ENCODE results near the gene DGKD. TPM values are rescaled to one million over a fixed set of nuclear protein-coding genes. Genes with fewer than 3 reads are reported as not detected.

The DGKD gene
- total RNA-seq, 2 experiments from 2014 or later: 63.2 to 76.0 TPM

DNA sequence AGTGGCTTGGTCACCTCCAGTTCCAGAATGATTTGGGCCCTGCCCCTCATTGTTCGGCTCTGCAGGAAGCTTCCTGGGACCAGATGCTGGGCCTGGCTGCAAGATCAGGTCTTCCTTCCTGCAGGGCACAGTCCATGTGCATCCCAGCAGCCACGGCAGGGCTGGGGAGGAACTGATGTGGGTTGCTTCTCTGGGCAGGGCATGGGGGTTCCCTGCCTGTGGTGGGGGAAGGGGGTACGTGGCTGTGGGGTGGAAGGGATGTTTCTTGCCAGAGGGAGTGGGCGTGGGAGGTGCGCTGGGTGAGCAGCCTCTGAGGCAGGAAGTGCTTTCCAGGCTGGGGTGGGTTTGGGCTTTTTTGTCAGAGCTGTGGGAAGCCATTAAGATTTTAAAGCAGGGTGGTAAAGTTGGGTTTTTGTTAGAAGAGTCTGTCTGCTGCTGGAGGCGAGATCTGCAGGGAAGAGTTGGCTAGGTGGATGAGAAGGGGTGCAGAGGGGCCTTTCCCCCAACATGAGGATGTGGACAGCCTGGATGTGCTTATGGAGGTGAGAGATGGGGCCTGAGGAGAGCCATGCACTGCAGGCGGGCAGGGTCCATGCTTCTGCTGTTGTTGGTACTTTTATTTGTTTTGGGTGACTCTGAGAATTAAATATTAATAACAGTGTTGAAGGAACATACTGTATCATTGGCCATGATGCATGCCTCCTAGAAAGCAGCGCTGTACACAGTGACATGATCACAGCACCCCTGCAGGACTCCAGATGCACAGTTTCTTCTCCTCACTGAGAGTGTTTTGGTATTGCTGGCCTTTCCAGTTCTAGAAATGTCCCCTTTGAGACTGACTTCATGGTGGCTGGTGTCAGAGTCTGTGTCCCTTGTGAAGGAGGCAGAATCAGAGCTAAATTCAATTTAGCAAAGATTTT is 45.3 kb downstream of the DGKD start:
- Mint-ChIP-seq H3K27ac (peak overlapping the region; percentile 82), H3K36me3 (peaks cover 51% of the 10 kb centered on the region), H3K4me3 (peak overlapping the region; percentile 57), H3K4me1 (peaks cover 60% of the 10 kb centered on the region), H3K27me3 (no peaks in the 10 kb centered on the region), H3K9me3 (no peaks in the 10 kb centered on the region)
- peak; percentile 68 for DNase-seq

DNA sequence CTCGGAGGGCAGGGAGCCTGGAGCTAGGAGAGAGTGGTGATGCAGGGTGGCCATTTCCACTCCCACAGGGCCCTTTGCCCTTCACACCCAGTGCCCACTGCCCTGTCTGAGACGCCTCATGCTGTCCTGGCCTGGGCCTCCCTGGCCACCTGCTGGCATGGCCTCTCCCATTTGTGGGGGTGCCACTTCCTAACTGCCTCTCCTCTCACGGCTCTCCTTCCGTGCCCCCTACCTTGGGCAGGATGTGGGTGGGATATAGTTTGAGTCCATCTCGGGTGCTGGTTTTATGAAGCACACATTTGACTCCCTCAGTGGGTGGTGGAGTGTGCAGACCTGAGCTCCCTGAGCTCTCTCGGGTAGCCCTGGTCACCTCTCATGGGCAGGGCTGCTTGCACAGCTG is 46.0 kb downstream of the DGKD start:
- Mint-ChIP-seq H3K4me1 (peaks cover 61% of the 10 kb centered on the region), H3K4me3 (peak overlapping the region; percentile 66), H3K27me3 (no peaks in the 10 kb centered on the region), H3K27ac (peak overlapping the region; percentile 82), H3K9me3 (no peaks in the 10 kb centered on the region), H3K36me3 (peaks cover 47% of the 10 kb centered on the region)
- DNase-seq: no peak

DNA sequence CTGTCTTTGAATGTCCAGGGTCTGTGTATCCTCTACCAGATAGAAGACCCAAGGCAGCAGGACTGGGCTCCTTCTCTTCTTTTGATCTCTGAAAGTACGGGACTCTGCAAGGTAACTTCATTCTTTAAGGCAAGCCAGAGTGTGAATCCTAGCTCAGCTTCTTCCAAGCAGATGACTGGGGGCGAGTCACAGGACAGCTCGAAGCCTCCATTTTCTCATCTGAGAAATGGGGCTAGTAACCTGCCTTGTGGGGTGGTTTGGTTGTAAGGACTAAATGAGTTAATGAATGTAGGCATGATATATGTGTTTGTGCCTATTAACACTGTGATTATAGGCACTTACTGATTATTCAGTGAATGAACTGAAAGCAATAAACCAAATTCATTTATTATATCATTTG is 46.7 kb downstream of the DGKD start:
- no peaks in the 10 kb centered on the region for H3K27me3 Mint-ChIP-seq
- no peaks in the 10 kb centered on the region for H3K9me3 Mint-ChIP-seq
- peaks cover 43% of the 10 kb centered on the region for H3K36me3 Mint-ChIP-seq
- no peak for DNase-seq
- peak overlapping the region; percentile 66 for H3K4me3 Mint-ChIP-seq
- peaks cover 60% of the 10 kb centered on the region for H3K4me1 Mint-ChIP-seq
- H3K27ac Mint-ChIP-seq: peak overlapping the region; percentile 82

DNA sequence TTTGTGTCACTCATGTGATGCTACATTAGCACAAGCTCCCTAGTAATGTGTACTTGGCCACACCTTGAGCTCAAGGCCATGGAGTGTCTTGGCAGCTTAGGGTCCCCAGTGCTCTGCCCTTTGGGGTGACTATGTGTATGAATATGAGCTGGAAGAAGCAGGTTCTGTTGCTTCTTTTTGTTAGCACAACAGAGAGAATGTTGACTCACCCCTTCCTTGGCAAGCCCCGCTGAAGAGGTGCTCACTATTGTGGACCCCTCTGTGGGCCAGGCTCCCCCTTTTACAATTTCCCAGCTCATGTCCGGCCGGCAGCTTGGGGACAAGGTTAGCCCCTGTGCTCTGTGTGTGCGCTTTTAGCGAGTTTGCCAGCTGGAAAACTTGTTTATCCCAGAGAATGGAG is 48.1 kb downstream of the DGKD start:
- peaks cover 66% of the 10 kb centered on the region for H3K4me1 Mint-ChIP-seq

DNA sequence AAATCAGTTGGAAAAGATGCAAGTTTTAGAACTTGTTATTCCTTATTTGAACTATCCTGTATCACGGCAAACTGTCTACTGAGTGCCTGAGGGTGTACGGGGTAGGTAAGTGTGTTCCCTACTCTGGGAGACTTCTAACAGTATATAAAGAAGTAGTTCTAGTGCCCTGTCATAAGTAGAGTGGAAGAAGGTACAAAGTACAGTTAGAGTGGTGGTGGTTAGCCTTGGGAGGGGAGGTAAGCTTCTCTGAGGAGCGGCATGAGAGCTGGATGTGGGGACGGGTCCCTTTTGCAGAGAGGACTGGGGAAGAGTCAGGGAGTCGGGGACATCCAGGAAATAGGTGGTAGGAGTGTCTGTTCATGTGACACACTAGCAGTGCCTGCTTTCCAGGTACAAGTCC is 48.5 kb downstream of the DGKD start:
- Mint-ChIP-seq H3K27ac (peak overlapping the region; percentile 65), H3K36me3 (peaks cover 32% of the 10 kb centered on the region), H3K27me3 (no peaks in the 10 kb centered on the region), H3K4me3 (no peak overlapping the region), H3K4me1 (peaks cover 63% of the 10 kb centered on the region), H3K9me3 (no peaks in the 10 kb centered on the region)
- DNase-seq: no peak

More for the DNA sequence above, 48.1 kb downstream of the DGKD start:
- H3K9me3 Mint-ChIP-seq: no peaks in the 10 kb centered on the region
- no peak for DNase-seq
- peak overlapping the region; percentile 73 for H3K27ac Mint-ChIP-seq
- H3K27me3 Mint-ChIP-seq: no peaks in the 10 kb centered on the region
- H3K36me3 Mint-ChIP-seq: peaks cover 35% of the 10 kb centered on the region
- H3K4me3 Mint-ChIP-seq: no peak overlapping the region

DNA sequence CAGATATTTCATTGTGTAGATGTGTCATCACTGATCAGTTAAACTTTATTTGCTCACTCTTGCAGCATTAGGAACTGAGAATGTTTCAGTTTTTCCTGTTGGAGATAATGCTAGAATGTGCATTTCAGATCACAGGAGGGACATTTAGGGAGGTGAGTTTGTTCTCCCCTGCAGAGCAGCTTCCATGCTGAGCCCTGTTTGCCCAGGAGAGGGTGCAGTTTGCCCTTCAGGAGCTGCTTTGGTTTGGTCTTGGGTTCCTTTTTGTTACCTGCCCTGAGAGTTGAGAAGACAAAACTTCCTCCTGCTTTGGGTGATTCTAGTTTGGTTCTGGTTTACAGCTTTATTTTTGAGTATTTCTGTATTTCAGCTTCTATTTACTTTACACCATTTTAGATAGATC is 49.9 kb downstream of the DGKD start:
- peak; percentile 53 for DNase-seq
- H3K36me3 Mint-ChIP-seq: peaks cover 30% of the 10 kb centered on the region
- peak overlapping the region; percentile 16 for H3K27ac Mint-ChIP-seq
- no peaks in the 10 kb centered on the region for H3K9me3 Mint-ChIP-seq
- no peak overlapping the region for H3K4me3 Mint-ChIP-seq
- H3K27me3 Mint-ChIP-seq: no peaks in the 10 kb centered on the region
- peaks cover 66% of the 10 kb centered on the region for H3K4me1 Mint-ChIP-seq

DNA sequence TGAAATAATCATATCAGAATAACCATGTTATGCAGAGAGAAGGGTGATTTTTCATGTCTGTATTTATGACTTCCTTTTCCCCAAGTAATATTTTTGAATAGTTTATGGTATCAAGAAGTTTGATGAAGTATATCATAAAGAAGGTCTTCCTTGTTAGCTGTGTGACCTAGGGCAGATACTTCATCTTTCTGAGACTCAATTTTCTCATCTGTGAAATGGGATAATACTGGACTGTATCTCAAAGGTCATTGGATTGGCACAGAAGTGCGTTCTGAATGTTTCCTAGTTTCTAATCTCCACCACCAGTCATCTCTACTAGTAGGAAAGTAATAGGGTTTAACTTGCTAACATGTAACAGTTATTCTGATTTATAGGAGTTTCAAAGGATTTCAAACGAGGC is 52.6 kb downstream of the DGKD start:
- Mint-ChIP-seq H3K27me3 (no peaks in the 10 kb centered on the region), H3K4me1 (peaks cover 65% of the 10 kb centered on the region), H3K9me3 (peaks cover 13% of the 10 kb centered on the region), H3K4me3 (no peak overlapping the region), H3K27ac (peak overlapping the region; percentile 63), H3K36me3 (peaks cover 42% of the 10 kb centered on the region)
- DNase-seq: no peak

DNA sequence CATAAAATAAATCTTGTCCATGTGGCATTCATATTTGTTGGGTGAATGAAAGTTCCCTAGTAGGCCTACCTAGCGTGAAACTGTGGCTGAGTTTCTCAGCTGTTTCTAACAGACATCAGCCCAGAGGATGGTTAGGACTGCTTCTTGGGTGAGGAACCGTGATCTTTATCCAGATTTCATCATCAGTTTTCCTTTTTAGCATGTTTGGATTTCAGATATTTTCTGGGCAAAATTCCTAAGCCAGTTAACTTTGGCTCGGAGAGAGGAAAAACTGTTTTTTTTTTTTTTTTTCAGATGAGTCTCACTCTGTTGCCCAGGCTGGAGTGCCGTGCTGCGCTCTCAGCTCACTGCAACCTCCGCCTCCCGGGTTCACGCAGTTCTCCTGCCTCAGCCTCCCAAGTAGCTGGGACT is 53.5 kb downstream of the DGKD start:
- peaks cover 48% of the 10 kb centered on the region for H3K36me3 Mint-ChIP-seq

DNA sequence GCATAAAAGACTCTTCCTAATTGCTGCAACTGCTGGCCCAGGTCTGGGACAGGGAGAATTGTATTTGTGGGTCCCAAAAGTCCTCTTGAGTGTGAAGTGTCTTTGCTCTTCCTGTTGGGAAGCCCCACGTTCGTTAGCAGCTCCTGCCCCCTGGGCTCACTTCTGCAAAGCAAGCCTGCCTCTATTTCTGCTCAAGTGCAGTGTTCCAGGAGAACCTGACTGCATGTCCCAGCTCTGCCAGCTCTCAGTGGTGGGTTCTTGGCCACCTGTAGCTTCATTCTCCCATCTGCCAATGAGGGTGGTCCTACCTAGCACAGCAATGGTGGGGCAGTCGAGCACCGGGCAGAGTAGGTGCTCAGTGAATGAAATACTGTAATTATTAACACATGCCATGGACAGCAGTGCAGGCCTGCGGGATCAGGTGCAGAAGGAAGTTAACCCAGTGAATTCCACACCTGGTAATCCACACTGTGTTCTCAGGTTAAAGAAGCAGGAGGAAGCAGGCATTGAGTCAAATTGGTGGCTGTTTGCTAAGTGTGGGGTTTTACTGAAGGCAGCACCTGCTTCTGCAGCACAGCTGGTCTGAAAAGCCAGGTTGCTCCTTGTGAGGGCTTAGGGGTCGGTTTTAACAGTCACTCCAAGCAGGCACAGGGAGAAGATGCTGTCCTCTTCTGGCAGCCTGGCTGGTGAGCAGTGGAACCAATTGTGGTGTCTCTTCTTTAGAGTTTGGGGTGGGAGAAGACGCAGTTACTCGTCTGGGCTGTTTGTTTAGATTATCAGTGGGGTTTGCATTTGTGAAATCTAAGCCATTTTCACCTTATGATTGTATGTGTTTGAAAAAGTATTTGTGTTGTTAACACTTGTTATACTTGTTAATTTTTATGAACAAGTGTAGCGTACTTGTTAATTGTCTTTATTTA is 54.3 kb downstream of the DGKD start:
- peak overlapping the region; percentile 81 for H3K27ac Mint-ChIP-seq
- peaks cover 24% of the 10 kb centered on the region for H3K9me3 Mint-ChIP-seq
- H3K4me1 Mint-ChIP-seq: peaks cover 62% of the 10 kb centered on the region
- DNase-seq: no peak
- H3K27me3 Mint-ChIP-seq: no peaks in the 10 kb centered on the region
- peak overlapping the region; percentile 44 for H3K4me3 Mint-ChIP-seq
- H3K36me3 Mint-ChIP-seq: peaks cover 56% of the 10 kb centered on the region

More for the DNA sequence above, 53.5 kb downstream of the DGKD start:
- H3K4me1 Mint-ChIP-seq: peaks cover 59% of the 10 kb centered on the region
- peaks cover 19% of the 10 kb centered on the region for H3K9me3 Mint-ChIP-seq
- H3K27ac Mint-ChIP-seq: no peak overlapping the region
- no peak overlapping the region for H3K4me3 Mint-ChIP-seq
- DNase-seq: no peak
- no peaks in the 10 kb centered on the region for H3K27me3 Mint-ChIP-seq

DNA sequence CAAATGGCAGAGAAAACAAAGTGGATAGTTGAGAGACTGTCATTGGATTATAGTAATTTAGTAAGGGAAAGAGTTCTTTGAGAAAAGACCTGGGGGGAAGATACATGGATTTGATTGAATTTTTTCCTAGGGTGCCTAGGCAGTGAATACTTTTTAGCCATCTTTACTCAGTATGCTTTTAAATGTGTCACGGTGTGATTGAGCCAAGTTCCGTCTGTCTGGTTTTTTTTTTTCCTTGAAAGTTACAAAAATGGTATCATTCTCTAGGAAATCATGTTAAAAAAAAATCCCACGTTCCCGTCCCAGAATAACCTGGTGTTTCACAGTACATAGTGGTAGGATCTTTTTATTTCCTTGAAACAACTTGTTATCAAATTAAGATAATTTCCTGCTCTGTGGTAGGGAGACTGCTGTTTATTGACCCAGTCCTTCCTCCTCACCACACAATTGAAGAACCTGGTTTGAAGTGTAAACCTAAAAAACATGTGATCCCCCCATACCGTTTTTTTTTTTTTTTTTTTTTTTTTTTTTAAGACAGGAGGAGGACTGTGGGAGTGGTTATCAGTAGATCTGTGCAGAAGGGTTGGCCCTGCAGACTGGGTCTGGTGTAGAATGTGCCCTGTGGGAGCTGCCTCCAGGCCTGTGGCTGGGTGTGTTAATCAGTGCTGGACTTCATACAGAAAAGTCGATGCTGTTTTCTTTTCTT is 55.1 kb downstream of the DGKD start:
- peaks cover 64% of the 10 kb centered on the region for H3K4me1 Mint-ChIP-seq
- DNase-seq: no peak
- peak overlapping the region; percentile 44 for H3K4me3 Mint-ChIP-seq

DNA sequence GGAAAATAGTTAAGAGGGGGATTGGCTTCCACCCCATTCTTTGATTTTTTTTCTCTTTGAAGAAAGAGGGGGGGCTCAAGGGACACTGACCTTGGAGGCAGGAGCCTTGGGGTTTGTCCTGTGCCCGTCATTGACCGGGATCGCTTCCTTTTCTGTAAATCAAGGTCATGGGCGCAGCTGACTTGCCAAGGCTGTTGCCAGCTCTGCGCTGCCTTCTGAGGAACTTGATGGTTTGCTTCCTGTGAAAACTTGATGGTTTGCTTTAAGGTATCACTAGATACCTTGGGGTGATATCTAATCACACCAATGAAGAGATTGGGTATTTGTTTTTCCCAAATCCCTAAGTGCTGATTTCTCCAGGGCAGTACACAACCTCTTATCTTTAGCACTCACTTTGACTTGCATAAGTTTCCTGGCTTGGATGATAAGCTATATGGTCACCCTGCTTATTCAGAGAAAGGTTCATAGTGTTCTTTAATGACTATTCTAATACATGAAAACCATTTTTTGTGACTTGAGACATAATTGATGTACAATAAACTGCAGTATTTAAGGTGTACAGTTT is 56.0 kb downstream of the DGKD start:
- H3K27ac Mint-ChIP-seq: peak overlapping the region; percentile 73
- no peak overlapping the region for H3K4me3 Mint-ChIP-seq

More for the DNA sequence above, 55.1 kb downstream of the DGKD start:
- Mint-ChIP-seq H3K27ac (peak overlapping the region; percentile 81), H3K9me3 (peaks cover 24% of the 10 kb centered on the region), H3K36me3 (peaks cover 57% of the 10 kb centered on the region), H3K27me3 (no peaks in the 10 kb centered on the region)

DNA sequence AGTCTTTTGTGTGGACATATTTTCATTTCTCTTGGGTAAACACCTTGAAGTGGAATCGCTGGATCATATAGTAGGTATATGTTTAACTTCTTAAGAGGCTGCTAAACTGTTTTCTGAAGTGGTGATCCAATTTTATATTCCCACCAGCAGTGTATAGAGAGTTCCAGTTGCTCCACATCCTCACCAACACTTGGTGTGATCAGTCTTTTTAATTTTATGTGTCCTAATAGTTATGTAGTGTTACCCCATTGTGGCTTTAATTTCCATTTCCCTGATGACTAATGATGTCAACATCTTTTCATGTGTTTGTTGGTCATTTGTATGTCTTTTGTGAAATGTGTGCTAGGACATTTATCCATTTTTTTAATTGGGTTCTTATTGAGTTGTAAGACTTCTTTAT is 56.9 kb downstream of the DGKD start:
- Mint-ChIP-seq H3K4me1 (peaks cover 72% of the 10 kb centered on the region), H3K9me3 (peaks cover 24% of the 10 kb centered on the region), H3K36me3 (peaks cover 71% of the 10 kb centered on the region), H3K27ac (peak overlapping the region; percentile 64), H3K27me3 (no peaks in the 10 kb centered on the region), H3K4me3 (no peak overlapping the region)
- no peak for DNase-seq

More for the DNA sequence above, 56.0 kb downstream of the DGKD start:
- H3K27me3 Mint-ChIP-seq: no peaks in the 10 kb centered on the region
- peaks cover 62% of the 10 kb centered on the region for H3K36me3 Mint-ChIP-seq
- peaks cover 24% of the 10 kb centered on the region for H3K9me3 Mint-ChIP-seq
- peaks cover 66% of the 10 kb centered on the region for H3K4me1 Mint-ChIP-seq
- DNase-seq: no peak

DNA sequence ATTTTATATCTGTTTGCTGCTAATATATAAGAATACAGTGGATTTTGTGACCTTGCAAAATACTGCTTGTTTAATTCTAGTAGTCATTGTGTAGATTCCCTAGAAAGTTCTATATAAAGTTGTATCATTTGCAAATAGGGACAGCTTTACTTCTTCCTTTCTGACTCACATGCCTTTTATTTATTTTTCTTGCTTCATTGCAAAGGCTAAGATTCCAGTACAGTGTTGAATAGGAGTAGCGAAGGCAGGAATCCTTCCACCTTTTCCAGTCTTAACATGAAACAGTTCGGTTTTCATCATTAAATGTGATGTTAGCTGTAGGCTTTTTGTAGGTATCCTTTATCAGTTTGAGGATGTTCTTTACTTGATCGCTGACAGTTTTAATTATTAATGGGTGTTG is 58.1 kb downstream of the DGKD start:
- DNase-seq: no peak

DNA sequence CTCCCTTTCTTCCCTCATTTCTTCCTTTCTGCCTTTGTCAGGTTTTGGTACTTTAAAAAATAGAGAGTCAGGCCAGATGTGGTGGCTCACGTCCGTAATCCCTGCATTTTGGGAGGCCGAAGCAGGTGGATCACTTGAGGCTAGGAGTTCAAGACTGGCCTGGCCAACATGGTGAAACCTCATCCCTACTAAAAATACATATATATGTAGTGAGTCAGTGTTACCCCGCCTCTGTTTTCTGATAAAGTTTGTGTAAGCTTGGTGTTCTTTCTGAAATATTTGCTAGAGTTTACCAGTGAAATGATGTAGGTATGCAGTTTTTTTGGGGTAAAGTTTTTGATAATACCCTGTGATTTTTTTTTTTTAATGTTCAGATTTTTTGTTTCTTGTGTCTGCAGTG is 58.8 kb downstream of the DGKD start:
- H3K4me3 Mint-ChIP-seq: no peak overlapping the region
- H3K27ac Mint-ChIP-seq: peak overlapping the region; percentile 88
- no peak for DNase-seq
- peaks cover 76% of the 10 kb centered on the region for H3K36me3 Mint-ChIP-seq
- H3K4me1 Mint-ChIP-seq: peaks cover 82% of the 10 kb centered on the region
- H3K27me3 Mint-ChIP-seq: no peaks in the 10 kb centered on the region
- H3K9me3 Mint-ChIP-seq: peaks cover 24% of the 10 kb centered on the region

More for the DNA sequence above, 58.1 kb downstream of the DGKD start:
- H3K9me3 Mint-ChIP-seq: peaks cover 24% of the 10 kb centered on the region
- H3K4me3 Mint-ChIP-seq: no peak overlapping the region
- peaks cover 76% of the 10 kb centered on the region for H3K36me3 Mint-ChIP-seq
- H3K27ac Mint-ChIP-seq: no peak overlapping the region
- no peaks in the 10 kb centered on the region for H3K27me3 Mint-ChIP-seq
- H3K4me1 Mint-ChIP-seq: peaks cover 77% of the 10 kb centered on the region
